Psoas muscle (tissue), 8 donors: ENCODE results near the gene CCDC102A. TPM values are rescaled to one million over a fixed set of nuclear protein-coding genes. Genes with fewer than 3 reads are reported as not detected.

Source experiments
- ATAC-seq, 4 donors: fragments of 200-7000 bp; cut with Tn5 transposase; one replicate each; pipeline ENCODE4 v1.9.1; 2020; ENCODE audit warnings: moderate library complexity in 3 of 4, mild to moderate bottlenecking in 2 of 4
- DNase-seq, 2 donors: peaks; one replicate each; pipeline ENCODE4 v3.0.0-alpha.2; 2020
- H3K27ac ChIP-seq: fragments of 200-600 bp; one replicate; pipeline ENCODE4 v1.8.0; 2022
- H3K27me3 ChIP-seq, 3 donors: fragments of 200-600 bp in 1 of 3; one replicate each; pipeline versions ENCODE4 v1.6.1 to v1.8.0; 2013 to 2022; ENCODE audit warnings: low read length in 2 of 3, mild to moderate bottlenecking in 2 of 3, moderate library complexity in 1 of 3; ENCODE audit not compliant: insufficient read depth in 3 of 3
- H3K36me3 ChIP-seq, 2 donors: fragments of 200-600 bp in 1 of 2; one replicate each; pipeline versions ENCODE4 v1.6.1 to v1.8.0; 2013 to 2022; ENCODE audit warnings: low read depth in 1 of 2, mild to moderate bottlenecking in 1 of 2, moderate library complexity in 1 of 2; ENCODE audit not compliant: insufficient read depth in 1 of 2
- H3K4me1 ChIP-seq: fragments of 200-600 bp; one replicate; pipeline ENCODE4 v1.8.0; 2022
- H3K4me3 ChIP-seq: fragments of 200-600 bp; one replicate; pipeline ENCODE4 v1.8.0; 2022; ENCODE audit warnings: mild to moderate bottlenecking
- H3K9me3 ChIP-seq: fragments of 200-600 bp; one replicate; pipeline ENCODE4 v1.8.0; 2022
- CTCF ChIP-seq: fragments of 200-600 bp; IDR thresholded peaks from one replicate; pipeline ENCODE4 v1.8.0; 2022; ENCODE audit warnings: antibody characterized with exemption
- WGBS, 3 donors: extraction: QIAGEN DNeasy Blood & Tissue Kit; methylation state at CpG; one replicate each; pipeline versions ENCODE4 v1.1.6 to v1.1.7; 2013; 5-methylcytosine and 5-hydroxymethylcytosine counted together
- intact Hi-C, 2 donors: fragments of 100-400 bp; cut with DNase I; formaldehyde crosslinking; loops; one replicate each; pipeline versions ENCODE4 v1.11.0 to v1.14.2; 2022
- polyA plus RNA-seq, 3 donors: library from polyadenylated mRNA; stranded (reverse); fragments of 200-250 nt; gene quantifications; one replicate each; pipeline ENCODE4 v1.2.3, GENCODE V29; 2013
- total RNA-seq, 4 donors: library from RNA; stranded (reverse); fragmentation: NEBNext Ultra II Directional in 2 of 4; extraction: Animal tissue kit (Norgen Biotek cat#: 25700) in 2 of 4; gene quantifications; one replicate each; pipeline versions ENCODE4 v1.2.1 to v1.2.4, GENCODE V29; 2021 to 2023
- donor health status: healthy with polysubstance abuse.
- donor health status: DM: no; HTN: no; CAD: no; lungs with moderate emphysema.
- donor health status: Bipolar disorder and iron deficiency.
- donor health status: healthy.
- donor health status: DM: yes; HTN: yes; CAD: no.
- donor health status: DM: no; HTN: no; CAD: no.
- donor health status: DM: no; HTN: no; CAD: no.
- donor health status: DM: yes; HTN: yes; CAD: no.

CCDC102A gene
- total and polyA plus RNA-seq, 7 donors, result 0.95 to 2.4 (median 1.7) TPM

GRCh38 chr16:57516773-57517172 lies 19.6 kb downstream of the CCDC102A start:
- H3K36me3 ChIP-seq, result peaks cover 0 to 10% of the 10 kb centered on the region in 2 donors
- H3K4me3 ChIP-seq, result no peak overlapping the region
- TF ChIP-seq CTCF, result no peak
- DNase-seq (no peak), ATAC-seq (no peak)
- H3K27me3 ChIP-seq, result no peaks in the 10 kb centered on the region
- 86 to 94% (median 91%) methylated on average over 3 of the region's 3 CpGs for WGBS, 3 donors
- intact Hi-C loops, result loop anchor here in 1 of 2 donors (5.0 kb wide), 2 partner anchors 39 to 99 kb away; no protein-coding TSS in a partner anchor
- no peaks in the 10 kb centered on the region for H3K9me3 ChIP-seq
- no peak overlapping the region for H3K27ac ChIP-seq
- no peaks in the 10 kb centered on the region for H3K4me1 ChIP-seq

- no peak overlapping the region for H3K4me3 ChIP-seq
- H3K9me3 ChIP-seq, result no peaks in the 10 kb centered on the region
- ATAC-seq, result no peak
- TF ChIP-seq CTCF, result no peak
- intact Hi-C loops, result loop anchor here in 1 of 2 donors (5.0 kb wide), 2 partner anchors 39 to 99 kb away; no protein-coding TSS in a partner anchor
- 80 to 86% (median 84%) methylated on average over 9 to 10 of the region's 10 CpGs for WGBS, 3 donors
- no peaks in the 10 kb centered on the region for H3K4me1 ChIP-seq
- H3K27me3 ChIP-seq, result no peaks in the 10 kb centered on the region
- DNase-seq, result no peak
- no peak overlapping the region for H3K27ac ChIP-seq
- H3K36me3 ChIP-seq, result peaks cover 0 to 10% of the 10 kb centered on the region in 2 donors
These were observed 20.1 kb downstream of the CCDC102A start for GRCh38 chr16:57516176-57516725.

- WGBS, 3 donors, result 77 to 81% (median 80%) methylated on average over 22 to 23 of the region's 23 CpGs
- Histone ChIP-seq H3K27ac (no peak overlapping the region), H3K4me1 (no peaks in the 10 kb centered on the region), H3K36me3 (peaks cover 0 to 10% of the 10 kb centered on the region in 2 donors), H3K4me3 (no peak overlapping the region), H3K9me3 (no peaks in the 10 kb centered on the region), H3K27me3 (no peaks in the 10 kb centered on the region)
- intact Hi-C loops, result loop anchor here in 1 of 2 donors (5.0 kb wide), 2 partner anchors 38 to 98 kb away; no protein-coding TSS in a partner anchor
- no peak for TF ChIP-seq CTCF
- DNase-seq (peak in 1 of 2 donors; percentile 33), ATAC-seq (no peak)
These were observed 21.4 kb downstream of the CCDC102A start for GRCh38 chr16:57514791-57515600.

GRCh38 chr16:57514371-57514770 lies 22.0 kb downstream of the CCDC102A start:
- no peak for ATAC-seq
- Histone ChIP-seq H3K9me3 (no peaks in the 10 kb centered on the region), H3K27ac (no peak overlapping the region), H3K36me3 (peaks cover 0 to 10% of the 10 kb centered on the region in 2 donors), H3K4me1 (no peaks in the 10 kb centered on the region), H3K27me3 (no peaks in the 10 kb centered on the region), H3K4me3 (no peak overlapping the region)
- intact Hi-C loops, result no loop called here
- no peak for TF ChIP-seq CTCF
- DNase-seq, result no peak
- 69 to 81% (median 80%) methylated on average over 4 of the region's 4 CpGs for WGBS, 3 donors
